GM19397 (cell line): ENCODE measurements around the gene FAM222B.
"Not testable (repeated sequence)": the region's sequence is repeated elsewhere in the genome, so short reads cannot be mapped to it uniquely, and the experiment has no call there.

Experiments used
- ATAC-seq: cut with Tn5 transposase; IDR thresholded peaks from one replicate; pipeline ENCODE4 v1.9.1; 2021; ENCODE audit warnings: mild to moderate bottlenecking, moderate library complexity; ENCODE audit not compliant: unreplicated experiment

The FAM222B gene

DNA sequence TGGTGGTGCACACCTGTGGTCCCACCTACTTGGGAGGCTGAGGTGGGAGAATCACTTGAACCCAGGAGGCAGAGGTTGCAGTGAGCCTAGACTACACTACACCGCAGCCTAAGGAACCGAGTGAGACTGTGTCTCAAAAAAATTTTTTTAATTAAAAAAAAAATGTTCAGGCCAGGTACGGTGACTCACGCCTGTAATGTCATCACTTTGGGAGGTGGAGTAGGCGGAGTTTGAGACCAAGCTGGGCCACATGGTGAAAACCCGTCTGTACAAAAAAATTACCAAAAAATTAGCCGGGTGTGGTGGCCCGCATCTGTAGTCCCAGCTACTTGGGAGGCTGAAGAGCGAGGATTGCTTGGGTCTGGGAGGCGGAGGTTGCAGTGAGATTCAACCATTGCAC is 3.6 kb upstream of the FAM222B start:
- no peak for ATAC-seq

DNA sequence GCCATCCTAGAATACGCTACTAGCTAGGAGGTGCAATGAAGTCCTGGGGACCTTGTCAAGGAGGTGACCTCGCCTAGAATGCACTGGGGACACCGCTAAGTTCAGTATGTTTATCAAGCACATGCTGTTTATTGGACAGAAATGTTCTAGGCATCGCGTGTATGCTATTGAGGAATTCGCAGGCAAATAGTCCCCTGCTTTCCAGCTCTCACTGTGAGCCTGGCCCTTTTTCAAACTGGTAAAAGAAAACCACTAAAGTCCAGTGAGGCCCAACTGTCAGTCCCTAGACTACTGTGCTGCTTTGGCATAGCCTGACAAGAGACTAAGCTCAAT is 1.2 kb upstream of the FAM222B start:
- ATAC-seq: no peak

- ATAC-seq: no peak
Measured at GRCh38 chr17:28841901-28842281, 699 bp downstream of the FAM222B start.

DNA sequence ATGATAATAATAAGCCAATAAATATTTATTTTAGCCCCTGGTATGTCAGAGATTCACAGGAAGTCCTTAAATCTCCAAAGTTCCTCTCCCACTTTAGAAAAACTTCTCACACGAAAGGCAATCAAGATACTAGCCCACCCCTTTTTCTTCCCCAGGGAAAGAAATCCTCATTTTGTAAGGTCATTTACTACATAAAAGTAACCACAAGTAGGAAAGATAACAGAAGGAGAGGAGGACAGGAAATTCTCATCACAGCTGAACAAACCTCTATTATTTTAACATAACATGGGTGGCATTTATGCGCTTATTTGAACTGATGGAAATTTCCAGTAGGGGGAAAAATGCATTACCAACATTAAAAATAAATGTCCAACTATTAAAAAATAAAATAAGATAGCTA is 3.4 kb downstream of the FAM222B start:
- no peak for ATAC-seq

- not testable (repeated sequence) for ATAC-seq
Measured at GRCh38 chr17:28836541-28836940, 6.0 kb downstream of the FAM222B start.

GRCh38 chr17:28834420-28834819 is 8.2 kb downstream of the FAM222B start:
- no peak for ATAC-seq

DNA sequence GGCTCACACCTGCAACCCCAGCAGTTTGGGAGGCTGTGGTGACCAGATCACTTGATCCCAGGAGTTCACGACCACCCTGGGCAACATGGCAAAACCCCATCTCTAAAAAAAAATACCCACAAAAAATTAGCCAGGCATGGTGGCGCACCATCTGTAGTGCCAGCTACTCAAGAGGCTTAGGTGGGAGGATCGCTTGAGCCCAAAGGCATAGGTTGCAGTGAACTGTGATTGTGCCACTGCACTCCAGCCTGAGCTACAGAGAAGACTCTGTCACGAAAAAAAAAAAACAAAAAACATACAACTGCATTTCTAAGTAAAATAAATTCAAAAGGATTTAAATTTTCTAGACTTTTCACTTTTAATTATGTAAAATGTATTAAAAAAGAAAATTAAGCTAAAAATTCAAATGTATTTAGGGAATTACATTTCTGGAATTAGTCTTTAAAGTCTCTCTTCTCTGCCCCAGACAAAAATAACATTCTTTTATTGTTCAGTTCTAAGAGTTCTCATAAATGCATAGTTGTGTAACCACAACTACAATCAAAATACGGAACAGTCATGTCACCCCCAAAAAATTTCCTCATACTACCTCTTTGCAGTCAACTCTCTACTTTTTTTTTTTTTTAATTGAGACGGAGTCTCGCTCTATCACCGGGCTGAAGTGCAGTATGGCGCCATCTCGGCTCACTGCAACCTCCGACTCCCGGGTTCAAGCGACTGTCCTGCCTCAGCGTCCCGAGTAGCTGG is 14.1 kb downstream of the FAM222B start:
- ATAC-seq: no peak

DNA sequence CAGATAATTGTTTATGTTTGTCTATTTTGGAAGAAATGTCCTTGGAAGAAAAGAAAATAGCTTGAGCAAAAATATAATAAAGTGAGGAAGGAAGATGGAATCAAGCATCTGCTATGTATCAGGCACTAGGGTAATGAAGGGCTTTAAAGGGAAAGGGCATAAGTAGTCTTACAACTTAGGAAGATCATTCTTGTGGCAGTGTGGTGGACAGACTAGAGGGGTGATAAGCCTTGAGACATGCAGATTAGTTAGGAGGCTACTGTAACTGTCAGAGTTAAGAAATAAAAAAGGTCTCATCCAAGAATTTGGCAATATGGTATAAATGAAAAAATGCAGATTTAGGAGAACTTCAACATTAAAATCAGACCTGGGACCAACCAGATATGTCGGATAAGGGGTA is 14.9 kb downstream of the FAM222B start:
- ATAC-seq: no peak

GRCh38 chr17:28819582-28819981 is 23.0 kb downstream of the FAM222B start:
- ATAC-seq: no peak

GRCh38 chr17:28818819-28819221 is 23.8 kb downstream of the FAM222B start:
- ATAC-seq: no peak

DNA sequence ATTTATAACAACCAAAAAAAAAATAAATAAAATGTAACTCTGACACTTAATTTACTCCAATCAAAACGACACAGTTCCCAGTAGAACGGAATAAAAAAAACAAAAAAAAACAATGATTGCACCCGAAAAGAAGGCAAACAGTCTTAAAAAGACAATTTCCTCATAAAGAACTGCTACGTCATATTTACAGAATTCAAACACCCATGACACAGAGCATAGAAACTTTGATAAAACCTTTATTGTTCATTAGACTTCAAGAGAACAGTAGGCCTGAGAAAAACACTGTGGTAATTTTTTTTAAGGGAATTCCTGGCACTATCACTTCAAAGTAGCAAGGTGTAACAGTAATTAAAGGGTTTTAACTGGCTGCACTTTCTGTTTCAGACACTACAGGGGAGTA is 26.1 kb downstream of the FAM222B start:
- no peak for ATAC-seq

DNA sequence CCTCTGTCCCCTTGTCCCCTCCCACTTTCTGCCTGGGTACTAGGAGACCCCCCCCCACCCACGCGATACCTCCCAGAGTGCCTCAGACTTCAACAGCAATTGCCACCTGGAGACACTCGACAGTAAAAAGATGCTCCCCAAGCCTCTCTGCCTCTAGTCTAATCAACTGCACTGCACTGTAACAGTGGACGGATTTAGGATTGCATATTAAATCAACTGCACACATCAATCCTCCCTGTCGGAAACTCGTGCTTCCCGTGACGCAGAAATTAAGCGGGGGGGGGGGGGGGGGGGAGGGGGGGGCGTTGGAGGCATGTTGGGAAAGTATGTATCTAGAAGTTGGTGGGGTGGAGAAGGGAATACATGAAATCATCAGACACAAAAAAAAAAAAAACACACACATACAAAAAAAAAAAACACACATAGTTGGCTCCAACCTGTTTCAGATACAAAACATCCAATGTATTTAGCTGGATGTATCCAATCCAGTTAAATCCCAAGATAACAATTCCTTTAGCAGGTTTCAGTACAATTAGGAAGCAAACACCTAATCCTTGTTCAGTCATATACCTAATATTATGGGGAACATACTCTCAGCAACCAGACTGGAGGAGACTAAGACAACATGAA is 29.7 kb downstream of the FAM222B start:
- no peak for ATAC-seq

GRCh38 chr17:28812091-28812747 is 30.4 kb downstream of the FAM222B start:
- ATAC-seq: peak; percentile 96

GRCh38 chr17:28811651-28812090 is 30.9 kb downstream of the FAM222B start:
- no peak for ATAC-seq

- ATAC-seq: no peak
Measured at GRCh38 chr17:28810437-28810836, 32.2 kb downstream of the FAM222B start.

GRCh38 chr17:28807925-28808634 is 34.5 kb downstream of the FAM222B start:
- no peak for ATAC-seq

GRCh38 chr17:28796062-28796461 is 46.5 kb downstream of the FAM222B start:
- ATAC-seq: no peak

GRCh38 chr17:28794846-28795441 is 47.6 kb downstream of the FAM222B start:
- ATAC-seq: not testable (repeated sequence)

DNA sequence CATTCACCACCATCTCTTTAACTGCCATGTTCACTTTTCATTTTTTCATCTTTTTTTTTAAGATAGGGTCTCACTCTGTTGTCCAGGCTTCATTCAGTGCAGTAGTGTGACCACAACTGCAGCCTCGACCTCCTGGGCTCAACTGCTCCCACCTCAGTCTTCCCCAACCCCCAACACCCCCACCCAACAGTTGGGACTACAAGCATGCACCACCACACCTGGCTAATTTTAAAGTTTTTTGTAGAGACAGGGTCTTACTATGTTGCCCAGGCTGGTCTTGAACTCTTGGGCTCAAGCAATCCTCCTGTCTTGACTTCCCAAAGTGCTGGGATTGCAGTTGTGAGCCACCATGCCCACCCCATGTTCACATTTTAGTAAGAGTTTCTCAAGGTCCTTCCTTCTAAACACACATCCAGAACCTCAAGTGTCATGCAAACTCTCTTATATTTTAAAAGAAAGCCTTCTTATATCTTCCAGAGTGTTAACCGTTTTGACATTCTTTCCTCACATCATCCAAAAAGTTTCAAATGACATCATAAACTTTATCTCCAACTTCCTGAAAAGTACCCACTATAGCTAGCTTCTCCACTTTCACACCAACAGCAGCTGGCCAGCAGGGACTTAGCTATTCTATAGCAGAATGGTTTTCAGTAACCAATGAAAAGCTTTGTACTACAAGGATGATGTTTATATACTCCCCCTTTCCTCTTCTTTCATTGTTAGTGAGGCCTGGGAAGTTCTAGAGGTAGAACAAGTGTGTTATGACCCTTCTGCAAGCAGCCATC is 49.5 kb downstream of the FAM222B start:
- ATAC-seq: no peak

DNA sequence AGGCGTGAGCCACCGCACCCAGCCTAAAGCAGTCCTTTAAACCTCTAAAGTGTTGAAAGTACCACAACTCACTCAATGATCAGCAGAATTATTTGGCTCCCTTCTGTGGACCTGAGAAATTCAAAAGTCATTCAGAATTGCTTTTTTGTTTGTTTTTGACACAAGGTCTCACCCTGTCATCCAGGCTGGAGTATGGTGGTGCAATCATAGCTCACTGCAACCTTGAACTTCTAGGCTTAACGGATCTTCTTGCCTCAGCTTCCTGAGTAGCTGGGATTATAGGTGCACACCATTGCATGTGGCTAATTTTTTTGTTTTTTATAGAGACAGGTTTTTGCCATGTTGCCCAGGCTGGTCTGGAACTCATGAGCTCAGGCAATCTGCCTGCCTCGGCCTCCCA is 54.5 kb downstream of the FAM222B start:
- ATAC-seq: no peak
